Smooth muscle cell (in vitro differentiated cells): Measurements from ENCODE around the gene TATDN2. TPM values are rescaled to one million over a fixed set of nuclear protein-coding genes. Genes with fewer than 3 reads are reported as not detected.
A peak's percentile ranks its signal among the peaks of the same experiment; 100 is the strongest.
"Not testable (repeated sequence)": the region's sequence is repeated elsewhere in the genome, so short reads cannot be mapped to it uniquely, and the experiment has no call there.

ENCODE experiments used
- DNase-seq: peaks from one replicate; lab custom pipeline; 2025; ENCODE audit not compliant: unreplicated experiment; lab: John Stamatoyannopoulos, UW
- H2AFZ ChIP-seq: fragments of 200-600 bp; sonication (generic); 2 replicates; pipeline ENCODE4 v1.6.0; 2016; ENCODE audit warnings: antibody characterized with exemption, low read depth, mild to moderate bottlenecking
- H3F3A ChIP-seq: fragments of 200-600 bp; sonication (generic); 2 replicates; pipeline ENCODE4 v1.6.0; 2017; ENCODE audit warnings: antibody characterized with exemption, low read depth
- H3K27ac ChIP-seq: fragments of 200-600 bp; sonication (generic); 2 replicates; pipeline ENCODE4 v1.5.1; 2016; ENCODE audit warnings: low read depth, mild to moderate bottlenecking
- H3K27me3 ChIP-seq: fragments of 200-600 bp; sonication (generic); 2 replicates; pipeline ENCODE4 v1.6.1; 2016; ENCODE audit warnings: low read depth, mild to moderate bottlenecking
- H3K36me3 ChIP-seq: fragments of 200-600 bp; sonication (generic); 2 replicates; pipeline ENCODE4 v1.5.1; 2016; ENCODE audit warnings: low read depth
- H3K4me1 ChIP-seq: fragments of 200-600 bp; sonication (generic); 2 replicates; pipeline ENCODE4 v1.5.1; 2016; ENCODE audit warnings: low read depth
- H3K4me2 ChIP-seq: fragments of 200-600 bp; sonication (generic); 2 replicates; pipeline ENCODE4 v1.6.0; 2016; ENCODE audit warnings: mild to moderate bottlenecking
- H3K4me3 ChIP-seq: fragments of 200-600 bp; sonication (generic); 2 replicates; pipeline ENCODE4 v1.5.1; 2016; ENCODE audit warnings: mild to moderate bottlenecking
- H3K79me2 ChIP-seq: fragments of 200-600 bp; sonication (generic); 2 replicates; pipeline ENCODE4 v1.6.0; 2016; ENCODE audit warnings: low read depth, mild to moderate bottlenecking
- H3K9ac ChIP-seq: fragments of 200-600 bp; sonication (generic); 2 replicates; pipeline ENCODE4 v1.6.0; 2016; ENCODE audit warnings: low read depth
- H3K9me3 ChIP-seq: fragments of 200-600 bp; sonication (generic); replicated peaks from 2 replicates; pipeline ENCODE4 v1.5.1; 2016; ENCODE audit warnings: low read depth
- H4K20me1 ChIP-seq: fragments of 200-600 bp; sonication (generic); 2 replicates; pipeline ENCODE4 v1.6.0; 2016; ENCODE audit warnings: low read depth
- CTCF ChIP-seq: fragments of 200-600 bp; sonication (generic); IDR thresholded peaks from 2 replicates; pipeline ENCODE4 v1.5.1; 2017; ENCODE audit warnings: borderline replicate concordance, mild to moderate bottlenecking, antibody characterized with exemption; ENCODE audit not compliant: insufficient read depth, poor library complexity, severe bottlenecking
- WGBS: methylation state at CpG from one replicate; pipeline ENCODE4 v1.1.7; 2016; ENCODE audit warnings: low lambda C conversion rate; 5-methylcytosine and 5-hydroxymethylcytosine counted together
- polyA plus RNA-seq: library from polyadenylated mRNA; unstranded; fragments of >200 nt; fragmentation: Nextera tagmentation; extraction: Ambion mirVana; gene quantifications from 2 replicates; pipeline ENCODE4 v1.2.1, GENCODE V29; 2016
- total RNA-seq: library from RNA; depleted of rRNA; stranded (reverse); fragments of >200 nt; gene quantifications from 2 replicates; pipeline ENCODE4 v1.2.3, GENCODE V29; 2014

The TATDN2 gene
- total and polyA plus RNA-seq, 2 experiments from 2014 or later: 3.3 to 23.6 TPM

GRCh38 chr3:10263646-10264363, 15.5 kb downstream of the TATDN2 start:
- Histone ChIP-seq H3K27me3 (no peaks in the 10 kb centered on the region), H3K4me1 (no peaks in the 10 kb centered on the region), H3K9me3 (no peaks in the 10 kb centered on the region), H3K4me2 (peak overlapping the region; percentile 63), H3F3A (peaks cover 13% of the 10 kb centered on the region), H3K79me2 (peaks cover 53% of the 10 kb centered on the region), H3K27ac (peak overlapping the region; percentile 29), H3K36me3 (peaks cover 7% of the 10 kb centered on the region), H3K4me3 (peak overlapping the region; percentile 3), H3K9ac (no peak overlapping the region), H2AFZ (no peak overlapping the region), H4K20me1 (peaks cover 86% of the 10 kb centered on the region)
- WGBS: 33% methylated on average over 12 of the region's 12 CpGs
- DNase-seq: no peak
- peak; percentile 39 for TF ChIP-seq CTCF

- H3K27ac ChIP-seq: no peak overlapping the region
- H4K20me1 ChIP-seq: peaks cover 87% of the 10 kb centered on the region
- H3K79me2 ChIP-seq: peaks cover 63% of the 10 kb centered on the region
- no peaks in the 10 kb centered on the region for H3K9me3 ChIP-seq
- no peaks in the 10 kb centered on the region for H3K27me3 ChIP-seq
- no peak overlapping the region for H3K9ac ChIP-seq
- H3K4me1 ChIP-seq: no peaks in the 10 kb centered on the region
- DNase-seq: no peak
- WGBS: 96% methylated on average over 2 of the region's 2 CpGs
- no peak overlapping the region for H3K4me3 ChIP-seq
- H3F3A ChIP-seq: peaks cover 13% of the 10 kb centered on the region
- peaks cover 4% of the 10 kb centered on the region for H3K36me3 ChIP-seq
- no peak overlapping the region for H2AFZ ChIP-seq
- TF ChIP-seq CTCF: no peak
- no peak overlapping the region for H3K4me2 ChIP-seq
These were observed 17.6 kb downstream of the TATDN2 start for GRCh38 chr3:10265833-10266232.

- H2AFZ ChIP-seq, H3K36me3 ChIP-seq, H3K9me3 ChIP-seq, H3K4me1 ChIP-seq, H3K4me3 ChIP-seq, H3K27me3 ChIP-seq, DNase-seq, H3K9ac ChIP-seq, H3K4me2 ChIP-seq, H3K27ac ChIP-seq: not testable (repeated sequence)
- 90% methylated on average over 7 of the region's 7 CpGs for WGBS
- Histone ChIP-seq H3K79me2 (peaks cover 68% of the 10 kb centered on the region), H4K20me1 (peaks cover 93% of the 10 kb centered on the region), H3F3A (peaks cover 13% of the 10 kb centered on the region)
These were observed 18.7 kb downstream of the TATDN2 start for GRCh38 chr3:10266936-10267335.

- DNase-seq: no peak
- Histone ChIP-seq H3F3A (peaks cover 7% of the 10 kb centered on the region), H3K9me3 (no peaks in the 10 kb centered on the region), H3K27me3 (no peaks in the 10 kb centered on the region), H3K4me1 (no peaks in the 10 kb centered on the region), H4K20me1 (peaks cover 94% of the 10 kb centered on the region), H3K79me2 (peaks cover 76% of the 10 kb centered on the region), H3K36me3 (peaks cover 6% of the 10 kb centered on the region), H3K4me2 (no peak overlapping the region), H3K9ac (no peak overlapping the region), H2AFZ (no peak overlapping the region), H3K27ac (no peak overlapping the region), H3K4me3 (no peak overlapping the region)
- no peak for TF ChIP-seq CTCF
These were observed 19.9 kb downstream of the TATDN2 start for GRCh38 chr3:10268116-10268515.
